ENCODE results near the gene SETD6.

- TF ChIP-seq CTCF (IDR thresholded peaks at IDR 0.05) = no peak
- no peak for TF ChIP-seq POLR2AphosphoS5 (IDR thresholded peaks at IDR 0.05)
- no peak for TF ChIP-seq POLR2A (IDR thresholded peaks at IDR 0.05)
Observed at GRCh38 chr16:58502217-58502921, 12.9 kb upstream of the SETD6 start.

Data from transverse colon (tissue), 4 donors.